Activated T-cell treated with anti-CD3 and anti-CD28 coated beads, Interleukin-2, amount 50 U/mL, for 72 hours (primary cell): Measurements from ENCODE around the gene RILPL2. TPM values are rescaled to one million over a fixed set of nuclear protein-coding genes. Genes with fewer than 3 reads are reported as not detected.
"Not testable (repeated sequence)": the region's sequence is repeated elsewhere in the genome, so short reads cannot be mapped to it uniquely, and the experiment has no call there.

Experiments
- ATAC-seq, 2 donors: fragments of 150-1000 bp; cut with Tn5 transposase; replicated peaks in 1 of 2; 2 replicates each; pipeline ENCODE4 v1.10.0; 2021; ENCODE audit warnings: moderate library complexity in 2 of 2, mild to moderate bottlenecking in 1 of 2
- DNase-seq, 2 donors: peaks; one replicate each; pipeline ENCODE4 v3.0.0; 2021 to 2022; ENCODE audit warnings: mixed read lengths in 1 of 2
- H3K27ac Mint-ChIP-seq: one replicate; pipeline ENCODE4 v1.8.0; 2022; ENCODE audit warnings: mild to moderate bottlenecking, moderate library complexity, mixed read lengths
- H3K27me3 Mint-ChIP-seq: one replicate; pipeline ENCODE4 v1.8.0; 2022; ENCODE audit warnings: low read depth, mixed read lengths
- H3K36me3 Mint-ChIP-seq, 2 donors: one replicate each; pipeline ENCODE4 v1.8.0; 2022; ENCODE audit warnings: mixed read lengths in 2 of 2, mild to moderate bottlenecking in 1 of 2; ENCODE audit not compliant: insufficient read depth in 2 of 2
- H3K4me1 Mint-ChIP-seq: one replicate; pipeline ENCODE4 v1.8.0; 2022; ENCODE audit warnings: low read depth, mixed read lengths
- H3K4me3 Mint-ChIP-seq, 2 donors: one replicate each; pipeline ENCODE4 v1.8.0; 2022; ENCODE audit warnings: mild to moderate bottlenecking in 2 of 2, mixed read lengths in 2 of 2, moderate library complexity in 2 of 2
- H3K9me3 Mint-ChIP-seq, 2 donors: one replicate each; pipeline ENCODE4 v1.8.0; 2022; ENCODE audit warnings: mixed read lengths in 2 of 2
- total RNA-seq, 2 donors: library from RNA; stranded (reverse); gene quantifications; one replicate each; pipeline ENCODE4 v1.2.3, GENCODE V29; 2022

RILPL2 gene
- total RNA-seq, 2 donors from 2014 or later: 13.6 to 13.9 TPM

GRCh38 chr12:123410041-123410412, 26.5 kb downstream of the RILPL2 start:
- H3K27me3 Mint-ChIP-seq: no peaks in the 10 kb centered on the region
- no peaks in the 10 kb centered on the region for H3K4me1 Mint-ChIP-seq
- ATAC-seq (peak in 1 of 2 donors; percentile 19), DNase-seq (no peak)
- H3K36me3 Mint-ChIP-seq: peaks cover 4 to 14% of the 10 kb centered on the region in 2 donors
- H3K27ac Mint-ChIP-seq: peak overlapping the region; percentile 65
- H3K4me3 Mint-ChIP-seq: no peak overlapping the region
- no peaks in the 10 kb centered on the region for H3K9me3 Mint-ChIP-seq

GRCh38 chr12:123409284-123410040, 27.0 kb downstream of the RILPL2 start:
- Mint-ChIP-seq H3K27ac (peak overlapping the region; percentile 65), H3K36me3 (peaks cover 2 to 13% of the 10 kb centered on the region in 2 donors)

DNA sequence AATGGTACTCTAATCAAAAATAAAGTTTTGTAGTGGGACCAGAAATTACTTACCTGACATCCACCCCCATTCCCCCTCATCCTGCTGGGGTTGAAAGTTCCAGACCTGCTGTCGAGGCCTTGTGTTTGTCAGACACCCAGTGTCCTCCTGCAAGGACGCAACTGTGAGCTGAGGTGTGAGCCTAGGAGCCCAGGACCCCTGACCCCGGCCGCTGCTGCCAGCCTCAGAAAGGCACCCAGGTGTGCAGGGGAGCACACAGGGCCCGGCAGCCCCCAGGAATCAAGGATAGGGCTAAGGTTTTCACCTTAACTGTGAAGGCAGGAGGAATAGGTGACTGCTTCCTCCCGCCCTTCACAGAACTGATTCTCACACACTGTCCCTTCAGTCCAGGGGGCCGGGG, 27.9 kb downstream of the RILPL2 start:
- H3K4me1 Mint-ChIP-seq, H3K27me3 Mint-ChIP-seq, ATAC-seq, H3K27ac Mint-ChIP-seq, H3K4me3 Mint-ChIP-seq, DNase-seq, H3K9me3 Mint-ChIP-seq: not testable (repeated sequence)
- peaks cover 3 to 13% of the 10 kb centered on the region in 2 donors for H3K36me3 Mint-ChIP-seq

More at GRCh38 chr12:123409284-123410040, 27.0 kb downstream of the RILPL2 start:
- not testable (repeated sequence) for H3K27me3 Mint-ChIP-seq, H3K4me1 Mint-ChIP-seq, DNase-seq, H3K9me3 Mint-ChIP-seq, H3K4me3 Mint-ChIP-seq
- peak in 1 of 2 donors; percentile 51 for ATAC-seq

DNA sequence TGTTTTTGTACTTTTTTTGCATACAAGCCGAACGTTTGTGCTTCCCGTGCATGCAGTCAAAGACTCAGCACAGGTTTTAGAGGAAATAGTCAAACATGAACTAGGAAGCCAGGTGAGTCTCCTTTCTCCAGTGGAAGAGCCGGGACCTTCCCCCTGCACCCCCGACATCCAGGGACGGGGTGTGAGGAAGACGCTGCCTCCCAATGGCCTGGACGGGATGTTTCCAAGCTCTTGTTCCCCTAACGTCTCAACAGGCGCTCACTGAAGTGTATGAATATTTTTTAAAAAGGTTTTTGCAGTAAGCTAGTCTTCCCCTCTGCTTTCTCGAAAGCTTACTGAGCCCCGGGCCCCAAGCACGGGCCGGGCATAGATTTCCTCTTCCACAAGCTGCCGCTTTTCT, 28.6 kb downstream of the RILPL2 start:
- not testable (repeated sequence) for DNase-seq, ATAC-seq, H3K27ac Mint-ChIP-seq, H3K27me3 Mint-ChIP-seq, H3K4me1 Mint-ChIP-seq, H3K4me3 Mint-ChIP-seq, H3K9me3 Mint-ChIP-seq
- H3K36me3 Mint-ChIP-seq: peaks cover 5 to 17% of the 10 kb centered on the region in 2 donors

GRCh38 chr12:123407269-123407668, 29.2 kb downstream of the RILPL2 start:
- not testable (repeated sequence) for H3K27ac Mint-ChIP-seq, H3K9me3 Mint-ChIP-seq, ATAC-seq, H3K4me3 Mint-ChIP-seq, H3K4me1 Mint-ChIP-seq, H3K27me3 Mint-ChIP-seq, DNase-seq
- H3K36me3 Mint-ChIP-seq: peaks cover 5 to 19% of the 10 kb centered on the region in 2 donors

DNA sequence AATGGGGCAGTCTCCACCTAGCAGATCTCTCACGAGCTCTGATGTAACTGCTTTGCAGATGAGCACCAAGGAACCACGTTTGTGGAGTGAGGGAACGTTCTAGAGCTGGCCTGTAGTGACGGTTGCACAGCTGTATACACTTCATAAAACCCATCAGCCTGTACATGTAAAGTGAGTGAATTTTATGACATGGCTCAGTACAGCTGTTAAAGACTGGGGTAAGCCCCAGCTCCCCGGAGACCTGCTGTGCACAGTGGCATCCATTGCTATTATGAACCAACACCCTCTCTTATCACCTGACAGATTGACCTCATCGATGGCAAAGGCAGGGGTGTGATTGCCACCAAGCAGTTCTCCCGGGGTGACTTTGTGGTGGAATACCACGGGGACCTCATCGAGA, 31.9 kb downstream of the RILPL2 start:
- no peaks in the 10 kb centered on the region for H3K27me3 Mint-ChIP-seq
- H3K4me1 Mint-ChIP-seq: no peaks in the 10 kb centered on the region
- no peak overlapping the region for H3K4me3 Mint-ChIP-seq
- peaks cover 5 to 21% of the 10 kb centered on the region in 2 donors for H3K36me3 Mint-ChIP-seq
- DNase-seq (no peak), ATAC-seq (no peak)
- H3K27ac Mint-ChIP-seq: no peak overlapping the region
- H3K9me3 Mint-ChIP-seq: no peaks in the 10 kb centered on the region

DNA sequence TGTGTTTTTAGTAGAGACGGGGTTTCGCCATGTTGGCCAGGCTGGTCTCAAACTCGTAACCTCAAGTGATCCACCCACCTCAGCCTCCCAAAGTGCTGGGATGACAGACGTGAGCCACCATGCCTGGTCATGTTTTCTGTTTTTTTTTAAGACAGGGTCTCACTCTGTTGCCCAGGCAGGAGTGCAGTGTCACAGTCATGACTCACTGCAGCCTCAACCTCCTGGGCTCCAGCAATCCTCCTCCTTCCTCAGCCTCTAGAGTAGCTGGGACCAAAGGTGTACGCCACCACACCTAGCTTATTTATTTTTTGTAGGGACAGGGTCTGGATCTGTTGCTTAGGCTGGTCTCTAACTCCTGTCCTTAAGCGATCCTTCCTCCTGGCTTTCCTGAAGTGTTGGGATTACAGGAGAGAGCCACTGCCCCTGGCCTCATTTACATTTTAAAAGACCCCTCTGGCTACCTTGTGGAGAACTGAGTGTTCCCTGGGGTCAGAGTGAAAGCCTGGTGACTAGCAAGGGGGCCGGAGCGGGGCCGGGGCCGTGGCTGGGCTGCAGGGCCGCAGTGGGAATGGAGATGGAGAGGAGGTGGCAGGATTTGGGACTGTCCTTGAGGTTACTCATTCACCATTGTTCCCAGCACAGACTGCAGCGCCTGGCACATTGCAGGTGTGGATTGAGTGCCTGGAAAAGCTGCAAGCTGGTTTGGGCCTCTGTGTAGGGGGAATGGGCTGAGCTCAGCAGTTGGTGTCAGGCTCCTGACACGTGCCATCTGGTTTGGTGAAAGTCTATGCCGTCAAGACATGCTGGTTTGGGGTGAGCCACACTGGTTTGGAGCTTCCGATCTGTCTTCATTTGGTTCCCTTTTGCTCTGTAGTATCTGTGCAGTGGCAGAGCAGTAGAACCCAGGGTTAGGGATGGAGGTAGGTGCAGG, 34.5 kb downstream of the RILPL2 start:
- Mint-ChIP-seq H3K27me3 (no peaks in the 10 kb centered on the region), H3K27ac (no peak overlapping the region), H3K4me3 (no peak overlapping the region), H3K9me3 (no peaks in the 10 kb centered on the region), H3K4me1 (no peaks in the 10 kb centered on the region), H3K36me3 (peaks cover 6 to 17% of the 10 kb centered on the region in 2 donors)
- ATAC-seq: no peak
- DNase-seq: no peak

GRCh38 chr12:123399255-123399617, 37.2 kb downstream of the RILPL2 start:
- Mint-ChIP-seq H3K9me3 (no peaks in the 10 kb centered on the region), H3K36me3 (peaks cover 13 to 16% of the 10 kb centered on the region in 2 donors), H3K4me3 (no peak overlapping the region), H3K27ac (no peak overlapping the region), H3K4me1 (no peaks in the 10 kb centered on the region), H3K27me3 (no peaks in the 10 kb centered on the region)
- DNase-seq: no peak
- ATAC-seq: no peak

DNA sequence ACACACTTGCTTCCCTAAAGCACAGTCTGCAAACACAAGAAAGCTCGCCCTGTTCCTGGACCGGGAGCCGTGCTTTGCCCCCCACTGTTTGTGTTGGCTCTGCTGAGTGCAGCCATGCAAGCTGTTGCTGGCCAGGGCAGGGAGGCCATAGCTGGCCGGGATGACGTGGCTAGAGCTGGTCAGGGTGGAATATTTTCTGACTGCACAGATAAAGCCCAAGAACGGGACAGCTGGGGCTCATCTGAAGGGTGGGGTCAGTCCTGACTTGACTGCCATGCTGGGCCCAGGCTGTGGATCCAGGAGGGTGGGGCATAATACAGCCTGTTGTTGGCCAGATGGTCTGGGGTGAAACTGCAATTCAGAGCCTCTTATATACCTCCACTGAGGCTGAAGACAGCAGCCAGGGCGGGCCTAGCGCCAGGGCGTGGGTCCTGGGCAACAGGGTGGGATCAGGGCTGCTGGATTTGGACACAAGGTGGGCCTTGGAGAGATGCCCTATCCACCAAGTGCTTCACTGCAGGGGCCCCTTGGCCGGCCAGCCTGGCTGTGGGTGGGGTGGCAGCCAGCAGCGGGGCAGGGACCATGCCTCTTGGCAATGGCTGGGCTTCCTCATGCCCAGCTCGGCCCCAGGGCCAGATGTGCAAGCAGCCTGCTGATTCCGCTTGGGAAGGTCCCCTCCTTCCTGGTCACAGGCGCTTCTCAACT, 37.8 kb downstream of the RILPL2 start:
- no peaks in the 10 kb centered on the region for H3K9me3 Mint-ChIP-seq
- no peaks in the 10 kb centered on the region for H3K27me3 Mint-ChIP-seq
- H3K27ac Mint-ChIP-seq: no peak overlapping the region
- ATAC-seq (no peak), DNase-seq (no peak)
- H3K4me3 Mint-ChIP-seq: no peak overlapping the region
- H3K36me3 Mint-ChIP-seq: peaks cover 12 to 16% of the 10 kb centered on the region in 2 donors
- H3K4me1 Mint-ChIP-seq: no peaks in the 10 kb centered on the region

DNA sequence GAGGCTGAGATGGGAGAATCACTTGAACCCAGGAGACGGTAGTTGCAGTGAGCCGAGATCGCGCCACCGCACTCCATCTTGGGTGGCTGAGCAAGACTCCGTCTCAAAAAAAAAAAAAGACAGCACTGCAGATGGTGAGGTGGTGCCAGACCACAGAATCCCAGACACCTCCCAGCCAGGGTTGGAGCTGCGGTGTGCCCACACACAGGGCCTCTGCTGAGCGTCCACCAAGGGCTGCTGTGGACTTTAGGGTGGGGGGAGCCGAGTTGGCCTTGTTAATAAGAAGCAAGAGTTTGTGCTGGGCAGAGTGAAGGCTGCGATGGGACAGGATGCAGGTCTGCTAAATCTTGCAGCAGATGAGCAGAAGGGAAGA, 38.3 kb downstream of the RILPL2 start:
- H3K9me3 Mint-ChIP-seq: no peaks in the 10 kb centered on the region
- no peak overlapping the region for H3K27ac Mint-ChIP-seq
- no peak for DNase-seq
- H3K27me3 Mint-ChIP-seq: no peaks in the 10 kb centered on the region
- no peaks in the 10 kb centered on the region for H3K4me1 Mint-ChIP-seq
- ATAC-seq: no peak
- H3K36me3 Mint-ChIP-seq: peaks cover 10 to 12% of the 10 kb centered on the region in 2 donors
- no peak overlapping the region for H3K4me3 Mint-ChIP-seq

DNA sequence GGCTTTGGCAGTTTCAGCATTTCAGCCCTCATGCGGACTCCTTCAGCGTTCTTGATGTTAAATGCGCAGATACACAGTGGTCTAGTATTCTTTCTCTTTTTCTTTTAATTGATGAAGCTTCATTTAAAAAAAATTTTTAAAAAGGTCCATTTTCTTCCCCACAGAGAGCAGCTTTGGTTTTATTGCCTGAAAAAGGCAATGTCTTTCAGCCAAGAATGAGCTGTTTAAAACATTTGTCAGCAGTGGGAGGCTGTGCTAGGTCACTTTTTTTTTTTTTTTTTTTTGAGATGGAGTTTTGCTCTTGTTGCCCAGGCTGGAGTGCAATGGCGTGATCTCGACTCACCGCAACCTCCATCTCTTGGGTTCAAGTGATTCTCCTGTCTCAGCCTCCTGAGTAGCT, 39.1 kb downstream of the RILPL2 start:
- no peak overlapping the region for H3K4me3 Mint-ChIP-seq
- no peaks in the 10 kb centered on the region for H3K9me3 Mint-ChIP-seq
- H3K27ac Mint-ChIP-seq: no peak overlapping the region
- H3K27me3 Mint-ChIP-seq: no peaks in the 10 kb centered on the region
- no peak for DNase-seq
- no peaks in the 10 kb centered on the region for H3K4me1 Mint-ChIP-seq
- ATAC-seq: no peak
- peaks cover 10 to 12% of the 10 kb centered on the region in 2 donors for H3K36me3 Mint-ChIP-seq

GRCh38 chr12:123396954-123397353, 39.5 kb downstream of the RILPL2 start:
- H3K27ac Mint-ChIP-seq: no peak overlapping the region
- no peaks in the 10 kb centered on the region for H3K27me3 Mint-ChIP-seq
- H3K4me3 Mint-ChIP-seq: no peak overlapping the region
- H3K4me1 Mint-ChIP-seq: peaks cover 1% of the 10 kb centered on the region
- no peak for ATAC-seq
- peaks cover 10 to 14% of the 10 kb centered on the region in 2 donors for H3K36me3 Mint-ChIP-seq
- H3K9me3 Mint-ChIP-seq: no peaks in the 10 kb centered on the region
- no peak for DNase-seq

GRCh38 chr12:123396543-123396942, 39.9 kb downstream of the RILPL2 start:
- no peak overlapping the region for H3K4me3 Mint-ChIP-seq
- no peak for DNase-seq
- H3K27me3 Mint-ChIP-seq: no peaks in the 10 kb centered on the region
- ATAC-seq: no peak
- H3K9me3 Mint-ChIP-seq: no peaks in the 10 kb centered on the region
- H3K4me1 Mint-ChIP-seq: peaks cover 5% of the 10 kb centered on the region
- H3K27ac Mint-ChIP-seq: no peak overlapping the region
- H3K36me3 Mint-ChIP-seq: peaks cover 10 to 15% of the 10 kb centered on the region in 2 donors
